Activated CD4-positive, alpha-beta memory T cell treated with anti-CD3 and anti-CD28 coated beads for 36 hours (primary cell): ENCODE data around the gene PSORS1C2. TPM values are rescaled to one million over a fixed set of nuclear protein-coding genes. Genes with fewer than 3 reads are reported as not detected.
A peak's percentile ranks its signal among the peaks of the same experiment; 100 is the strongest.
"Not testable (repeated sequence)": the region's sequence is repeated elsewhere in the genome, so short reads cannot be mapped to it uniquely, and the experiment has no call there.

Experiments
- CTCF ChIA-PET: fragments of 350-600 bp; sonication (Branson Sonifier 250); formaldehyde crosslinking; loops from one replicate; lab custom pipeline; 2021; ENCODE audit warnings: antibody characterized with exemption, inconsistent platforms; lab: Charles Lee
- POLR2A ChIA-PET: fragments of 350-600 bp; sonication (Branson Sonifier 250); formaldehyde crosslinking; loops from one replicate; lab custom pipeline; 2021; ENCODE audit warnings: antibody characterized with exemption; lab: Charles Lee
- DNase-seq: peaks from one replicate; pipeline ENCODE4 v3.0.0-alpha.2; 2020
- H3K27ac Mint-ChIP-seq: one replicate; pipeline ENCODE4 v1.8.0; 2021; ENCODE audit warnings: mixed read lengths
- H3K27me3 Mint-ChIP-seq: one replicate; pipeline ENCODE4 v1.8.0; 2021; ENCODE audit warnings: mixed read lengths
- H3K36me3 Mint-ChIP-seq: one replicate; pipeline ENCODE4 v1.8.0; 2021; ENCODE audit warnings: mixed read lengths
- H3K4me1 Mint-ChIP-seq: one replicate; pipeline ENCODE4 v1.8.0; 2021; ENCODE audit warnings: low read depth, mixed read lengths
- H3K4me3 Mint-ChIP-seq: one replicate; pipeline ENCODE4 v1.8.0; 2021; ENCODE audit warnings: mild to moderate bottlenecking, mixed read lengths
- H3K9me3 Mint-ChIP-seq: one replicate; pipeline ENCODE4 v1.8.0; 2021; ENCODE audit warnings: mixed read lengths
- intact Hi-C: fragments of 100-400 bp; cut with micrococcal nuclease; formaldehyde crosslinking; loops from one replicate; pipeline ENCODE4 v1.15.1; 2023
- total RNA-seq, 2 experiments: library from RNA; stranded (reverse); gene quantifications; one replicate each; pipeline ENCODE4 v1.2.3, GENCODE V29; 2021

The PSORS1C2 gene
- not detected for total RNA-seq

GRCh38 chr6:31138982-31139381 is at the start of gene PSORS1C2:
TSS of gene PSORS1C2 (minus strand) at chr6:31139066. CDS start at chr6:31139026, 40 bp downstream.
- Mint-ChIP-seq H3K4me1 (peaks cover 3% of the 10 kb centered on the region), H3K27me3 (no peaks in the 10 kb centered on the region), H3K4me3 (no peak within 1 kb of the TSS), H3K9me3 (no peaks in the 10 kb centered on the region), H3K36me3 (peaks cover 6% of the 10 kb centered on the region), H3K27ac (no peak within 1 kb of the TSS)
- CTCF ChIA-PET = interaction anchor here (1.1 to 2.2 kb wide), 7 partner anchors 9 to 228 kb away, joined by 3 to 23 read pairs (median 4); partner anchors contain the start of genes CCHCR1 and TCF19
- intact Hi-C loops = no loop called here
- no peak for DNase-seq
- POLR2A ChIA-PET = interaction anchor here (0.6 to 1.1 kb wide), 2 partner anchors 19 to 53 kb away, joined by 3 to 4 read pairs; partner anchors contain the start of genes CCHCR1 and TCF19

GRCh38 chr6:31187780-31188194 is 48.9 kb upstream of the PSORS1C2 start:
- Mint-ChIP-seq H3K4me1 (peaks cover 4% of the 10 kb centered on the region), H3K27me3 (no peaks in the 10 kb centered on the region), H3K27ac (no peak overlapping the region), H3K4me3 (no peak overlapping the region), H3K36me3 (no peaks in the 10 kb centered on the region), H3K9me3 (no peaks in the 10 kb centered on the region)
- POLR2A ChIA-PET = no interaction called here
- no peak for DNase-seq
- CTCF ChIA-PET = interaction anchor here (0.6 kb wide), 1 partner anchor 1717 kb away, joined by 3 read pairs; no protein-coding TSS in a partner anchor
- intact Hi-C loops = no loop called here

GRCh38 chr6:31186052-31186734 is 47.3 kb upstream of the PSORS1C2 start:
- intact Hi-C loops = no loop called here
- no peak overlapping the region for H3K4me3 Mint-ChIP-seq
- no peaks in the 10 kb centered on the region for H3K27me3 Mint-ChIP-seq
- no peak for DNase-seq
- H3K9me3 Mint-ChIP-seq = no peaks in the 10 kb centered on the region
- H3K36me3 Mint-ChIP-seq = no peaks in the 10 kb centered on the region
- peaks cover 4% of the 10 kb centered on the region for H3K4me1 Mint-ChIP-seq
- no peak overlapping the region for H3K27ac Mint-ChIP-seq
- POLR2A ChIA-PET = no interaction called here
- CTCF ChIA-PET = no interaction called here

- H3K27ac Mint-ChIP-seq, DNase-seq, H3K27me3 Mint-ChIP-seq, H3K4me1 Mint-ChIP-seq, intact Hi-C loops, CTCF ChIA-PET, H3K9me3 Mint-ChIP-seq, POLR2A ChIA-PET, H3K4me3 Mint-ChIP-seq, H3K36me3 Mint-ChIP-seq: not testable (repeated sequence)
Measured at GRCh38 chr6:31185695-31186051, 46.8 kb upstream of the PSORS1C2 start.

- DNase-seq, H3K36me3 Mint-ChIP-seq, H3K27me3 Mint-ChIP-seq, intact Hi-C loops, H3K27ac Mint-ChIP-seq, POLR2A ChIA-PET, H3K4me3 Mint-ChIP-seq, H3K9me3 Mint-ChIP-seq: not testable (repeated sequence)
- CTCF ChIA-PET = interaction anchor here (0.7 to 2.0 kb wide), 2 partner anchors 9 to 183 kb away, joined by 3 to 5 read pairs; no protein-coding TSS in a partner anchor
- peaks cover 11% of the 10 kb centered on the region for H3K4me1 Mint-ChIP-seq
Measured at GRCh38 chr6:31183859-31184258, 45.0 kb upstream of the PSORS1C2 start.

GRCh38 chr6:31183287-31183686 is 44.4 kb upstream of the PSORS1C2 start:
- POLR2A ChIA-PET, DNase-seq, H3K36me3 Mint-ChIP-seq, H3K4me3 Mint-ChIP-seq, H3K27me3 Mint-ChIP-seq, H3K27ac Mint-ChIP-seq, intact Hi-C loops, H3K9me3 Mint-ChIP-seq: not testable (repeated sequence)
- peaks cover 17% of the 10 kb centered on the region for H3K4me1 Mint-ChIP-seq
- CTCF ChIA-PET = interaction anchor here (1.4 to 2.0 kb wide), 2 partner anchors 24 to 183 kb away, joined by 4 to 5 read pairs; no protein-coding TSS in a partner anchor

GRCh38 chr6:31180500-31180899 is 41.6 kb upstream of the PSORS1C2 start:
- POLR2A ChIA-PET = interaction anchor here (1.0 kb wide), 1 partner anchor 18 kb away, joined by 4 read pairs; no protein-coding TSS in a partner anchor
- peak overlapping the region; percentile 67 for H3K27ac Mint-ChIP-seq
- intact Hi-C loops = no loop called here

GRCh38 chr6:31179896-31180295 is 41.0 kb upstream of the PSORS1C2 start:
- CTCF ChIA-PET = interaction anchor here (1.1 kb wide), 1 partner anchor 13 kb away, joined by 4 read pairs; no protein-coding TSS in a partner anchor
- DNase-seq = no peak
- H3K4me1 Mint-ChIP-seq = peaks cover 17% of the 10 kb centered on the region
- H3K9me3 Mint-ChIP-seq = no peaks in the 10 kb centered on the region
- no peaks in the 10 kb centered on the region for H3K27me3 Mint-ChIP-seq
- intact Hi-C loops = no loop called here
- no peaks in the 10 kb centered on the region for H3K36me3 Mint-ChIP-seq
- peak overlapping the region; percentile 80 for H3K4me3 Mint-ChIP-seq
- POLR2A ChIA-PET = no interaction called here
- H3K27ac Mint-ChIP-seq = no peak overlapping the region

More at GRCh38 chr6:31180500-31180899, 41.6 kb upstream of the PSORS1C2 start:
- no peaks in the 10 kb centered on the region for H3K27me3 Mint-ChIP-seq
- no peaks in the 10 kb centered on the region for H3K9me3 Mint-ChIP-seq
- CTCF ChIA-PET = interaction anchor here (0.9 to 1.1 kb wide), 2 partner anchors 12 to 303 kb away, joined by 3 to 4 read pairs; no protein-coding TSS in a partner anchor
- no peaks in the 10 kb centered on the region for H3K36me3 Mint-ChIP-seq
- DNase-seq = peak; percentile 82
- H3K4me1 Mint-ChIP-seq = peaks cover 17% of the 10 kb centered on the region
- H3K4me3 Mint-ChIP-seq = peak overlapping the region; percentile 80

- no peaks in the 10 kb centered on the region for H3K9me3 Mint-ChIP-seq
- DNase-seq = no peak
- no peaks in the 10 kb centered on the region for H3K27me3 Mint-ChIP-seq
- POLR2A ChIA-PET = no interaction called here
- H3K4me1 Mint-ChIP-seq = peaks cover 17% of the 10 kb centered on the region
- intact Hi-C loops = no loop called here
- H3K4me3 Mint-ChIP-seq = no peak overlapping the region
- H3K27ac Mint-ChIP-seq = peak overlapping the region; percentile 9
- H3K36me3 Mint-ChIP-seq = no peaks in the 10 kb centered on the region
- CTCF ChIA-PET = no interaction called here
Measured at GRCh38 chr6:31179042-31179386, 40.1 kb upstream of the PSORS1C2 start.

- CTCF ChIA-PET = no interaction called here
- intact Hi-C loops = no loop called here
- H3K4me3 Mint-ChIP-seq = no peak overlapping the region
Measured at GRCh38 chr6:31178143-31179041, 39.5 kb upstream of the PSORS1C2 start.

GRCh38 chr6:31175971-31176370 is 37.1 kb upstream of the PSORS1C2 start:
- intact Hi-C loops = no loop called here
- no peak overlapping the region for H3K27ac Mint-ChIP-seq
- DNase-seq = no peak
- no peaks in the 10 kb centered on the region for H3K27me3 Mint-ChIP-seq
- ChIA-PET POLR2A (interaction anchor here (1.4 to 1.5 kb wide), 2 partner anchors 11 to 21 kb away, joined by 3 to 5 read pairs; no protein-coding TSS in a partner anchor), CTCF (no interaction called here)
- H3K9me3 Mint-ChIP-seq = no peaks in the 10 kb centered on the region
- H3K4me3 Mint-ChIP-seq = no peak overlapping the region
- no peaks in the 10 kb centered on the region for H3K36me3 Mint-ChIP-seq
- H3K4me1 Mint-ChIP-seq = peaks cover 17% of the 10 kb centered on the region

More at GRCh38 chr6:31178143-31179041, 39.5 kb upstream of the PSORS1C2 start:
- no peaks in the 10 kb centered on the region for H3K9me3 Mint-ChIP-seq
- peak overlapping the region; percentile 9 for H3K27ac Mint-ChIP-seq
- POLR2A ChIA-PET = interaction anchor here (0.6 kb wide), 1 partner anchor 12 kb away, joined by 3 read pairs; no protein-coding TSS in a partner anchor
- no peaks in the 10 kb centered on the region for H3K27me3 Mint-ChIP-seq
- peaks cover 17% of the 10 kb centered on the region for H3K4me1 Mint-ChIP-seq
- DNase-seq = peak; percentile 50
- H3K36me3 Mint-ChIP-seq = no peaks in the 10 kb centered on the region

- ChIA-PET CTCF (no interaction called here), POLR2A (interaction anchor here (1.4 kb wide), 1 partner anchor 9 kb away, joined by 5 read pairs; no protein-coding TSS in a partner anchor)
- intact Hi-C loops = no loop called here
- H3K27me3 Mint-ChIP-seq = no peaks in the 10 kb centered on the region
- no peaks in the 10 kb centered on the region for H3K9me3 Mint-ChIP-seq
- no peak for DNase-seq
- no peaks in the 10 kb centered on the region for H3K36me3 Mint-ChIP-seq
- H3K4me1 Mint-ChIP-seq = peaks cover 15% of the 10 kb centered on the region
- H3K27ac Mint-ChIP-seq = no peak overlapping the region
- H3K4me3 Mint-ChIP-seq = no peak overlapping the region
Measured at GRCh38 chr6:31174378-31174777, 35.5 kb upstream of the PSORS1C2 start.
